Fibroblast of lung (primary cell): ENCODE results near the gene SEC22B.
"Not testable (repeated sequence)": the region's sequence is repeated elsewhere in the genome, so short reads cannot be mapped to it uniquely, and the experiment has no call there.

Experiments
- CTCF ChIP-seq, 2 donors: IDR thresholded peaks in 1 of 2; conservative IDR thresholded peaks in 1 of 2; 1 replicate in 1 of 2; 2 replicates in 1 of 2; pipeline ENCODE4 v1.5.1; 2011 to 2012; ENCODE audit warnings: low read length in 2 of 2, control low read depth in 1 of 2, inconsistent platforms in 1 of 2, low read depth in 1 of 2, mild to moderate bottlenecking in 1 of 2
- EZH2 ChIP-seq: IDR thresholded peaks from 2 replicates; pipeline ENCODE4 v1.5.1; 2012; ENCODE audit warnings: low read length, control low read depth, mild to moderate bottlenecking; ENCODE audit errors: missing control alignments

GRCh38 chr1:120210754-120211153, 34.4 kb upstream of the SEC22B start:
- TF ChIP-seq CTCF (conservative IDR thresholded peaks at IDR 0.05 in 1 of 2, IDR thresholded peaks at IDR 0.05 in 1 of 2; ENCODE audit: low read depth in 1 of 2, low read length in 2 of 2); EZH2: not testable (repeated sequence)
